HL-60 (cell line): Measurements from ENCODE around the gene WDR17.

Experiments
- DNase-seq, 2 experiments: peaks; one replicate each; pipeline ENCODE4 v3.0.0-alpha.2; 2010 to 2020; ENCODE audit warnings: low read depth in 1 of 2, low spot score in 1 of 2
- H3K27ac ChIP-seq: fragments of 250-450 bp; sonication (Bioruptor Pico); replicated peaks from 2 replicates; pipeline ENCODE4 v1.5.1; 2020; ENCODE audit warnings: mild to moderate bottlenecking, moderate library complexity
- H3K27me3 ChIP-seq: fragments of 250-450 bp; sonication (Bioruptor Pico); 2 replicates; pipeline ENCODE4 v1.5.1; 2021; ENCODE audit warnings: mild to moderate bottlenecking, moderate library complexity; ENCODE audit not compliant: insufficient read depth, poor library complexity, severe bottlenecking
- H3K4me3 ChIP-seq: replicated peaks from 2 replicates; pipeline ENCODE4 v1.5.1; 2011; ENCODE audit warnings: mild to moderate bottlenecking, control low read depth, low read length; ENCODE audit not compliant: insufficient read depth
- CTCF ChIP-seq: IDR thresholded peaks from one replicate; pipeline ENCODE4 v1.5.1; 2011; ENCODE audit warnings: low read length, control low read depth, inconsistent platforms; ENCODE audit not compliant: insufficient read depth
- GABPA ChIP-seq: IDR thresholded peaks from 2 replicates; pipeline ENCODE4 v1.6.1; 2012; ENCODE audit warnings: low read depth
- POLR2AphosphoS5 ChIP-seq: IDR thresholded peaks from 2 replicates; pipeline ENCODE4 v1.6.1; 2012; ENCODE audit warnings: low read depth
- SPI1 ChIP-seq: IDR thresholded peaks from 2 replicates; pipeline ENCODE4 v1.6.1; 2012; ENCODE audit warnings: low read depth, mild to moderate bottlenecking, borderline replicate concordance
- TF ChIP-seq, protein P1 (sequence below): IDR thresholded peaks from 2 replicates; pipeline ENCODE4 v1.6.1; 2012; ENCODE audit warnings: low read depth; ENCODE audit not compliant: insufficient replicate concordance

The WDR17 gene

DNA sequence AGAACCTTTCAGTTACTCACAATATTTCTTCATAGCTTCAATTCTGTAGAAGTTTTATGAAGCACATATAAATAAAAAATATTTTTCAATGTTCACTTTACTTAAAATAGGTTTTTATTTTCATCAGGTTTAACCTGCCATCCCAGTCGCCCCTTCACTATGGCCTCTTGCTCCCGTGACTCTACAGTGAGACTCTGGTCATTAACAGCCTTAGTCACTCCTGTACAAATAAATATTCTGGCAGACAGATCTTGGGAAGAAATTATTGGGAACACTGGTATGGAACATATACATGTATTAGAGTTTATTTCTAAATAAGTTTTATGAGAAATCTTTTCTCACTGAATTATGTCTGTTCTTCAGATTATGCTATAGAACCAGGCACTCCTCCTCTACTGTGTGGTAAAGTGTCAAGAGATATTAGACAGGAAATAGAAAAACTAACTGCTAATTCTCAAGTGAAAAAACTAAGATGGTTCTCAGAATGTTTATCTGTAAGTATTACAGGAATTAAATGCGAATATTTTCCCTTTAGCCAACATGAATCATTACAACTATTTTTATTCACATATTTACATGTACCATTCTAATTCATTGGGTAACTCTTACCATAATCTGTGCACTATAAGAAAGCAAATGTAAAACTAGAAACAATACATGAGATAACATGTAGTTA lies 84.2 kb downstream of the WDR17 start:
- no peak for DNase-seq
- no peak overlapping the region for H3K27ac ChIP-seq
- TF ChIP-seq POLR2AphosphoS5 (no peak), CTCF (no peak), GABPA (no peak), SPI1 (no peak)
- TF ChIP-seq, protein P1, sequence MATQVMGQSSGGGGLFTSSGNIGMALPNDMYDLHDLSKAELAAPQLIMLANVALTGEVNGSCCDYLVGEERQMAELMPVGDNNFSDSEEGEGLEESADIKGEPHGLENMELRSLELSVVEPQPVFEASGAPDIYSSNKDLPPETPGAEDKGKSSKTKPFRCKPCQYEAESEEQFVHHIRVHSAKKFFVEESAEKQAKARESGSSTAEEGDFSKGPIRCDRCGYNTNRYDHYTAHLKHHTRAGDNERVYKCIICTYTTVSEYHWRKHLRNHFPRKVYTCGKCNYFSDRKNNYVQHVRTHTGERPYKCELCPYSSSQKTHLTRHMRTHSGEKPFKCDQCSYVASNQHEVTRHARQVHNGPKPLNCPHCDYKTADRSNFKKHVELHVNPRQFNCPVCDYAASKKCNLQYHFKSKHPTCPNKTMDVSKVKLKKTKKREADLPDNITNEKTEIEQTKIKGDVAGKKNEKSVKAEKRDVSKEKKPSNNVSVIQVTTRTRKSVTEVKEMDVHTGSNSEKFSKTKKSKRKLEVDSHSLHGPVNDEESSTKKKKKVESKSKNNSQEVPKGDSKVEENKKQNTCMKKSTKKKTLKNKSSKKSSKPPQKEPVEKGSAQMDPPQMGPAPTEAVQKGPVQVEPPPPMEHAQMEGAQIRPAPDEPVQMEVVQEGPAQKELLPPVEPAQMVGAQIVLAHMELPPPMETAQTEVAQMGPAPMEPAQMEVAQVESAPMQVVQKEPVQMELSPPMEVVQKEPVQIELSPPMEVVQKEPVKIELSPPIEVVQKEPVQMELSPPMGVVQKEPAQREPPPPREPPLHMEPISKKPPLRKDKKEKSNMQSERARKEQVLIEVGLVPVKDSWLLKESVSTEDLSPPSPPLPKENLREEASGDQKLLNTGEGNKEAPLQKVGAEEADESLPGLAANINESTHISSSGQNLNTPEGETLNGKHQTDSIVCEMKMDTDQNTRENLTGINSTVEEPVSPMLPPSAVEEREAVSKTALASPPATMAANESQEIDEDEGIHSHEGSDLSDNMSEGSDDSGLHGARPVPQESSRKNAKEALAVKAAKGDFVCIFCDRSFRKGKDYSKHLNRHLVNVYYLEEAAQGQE: no peak
- H3K4me3 ChIP-seq: no peak overlapping the region
- H3K27me3 ChIP-seq: no peaks in the 10 kb centered on the region

- Histone ChIP-seq H3K27ac (no peak overlapping the region), H3K27me3 (no peaks in the 10 kb centered on the region), H3K4me3 (no peak overlapping the region)
- no peak for TF ChIP-seq SPI1
- DNase-seq: peak in 1 of 2 experiments; percentile 7
Measured at GRCh38 chr4:176150356-176150682, 84.7 kb downstream of the WDR17 start.

DNA sequence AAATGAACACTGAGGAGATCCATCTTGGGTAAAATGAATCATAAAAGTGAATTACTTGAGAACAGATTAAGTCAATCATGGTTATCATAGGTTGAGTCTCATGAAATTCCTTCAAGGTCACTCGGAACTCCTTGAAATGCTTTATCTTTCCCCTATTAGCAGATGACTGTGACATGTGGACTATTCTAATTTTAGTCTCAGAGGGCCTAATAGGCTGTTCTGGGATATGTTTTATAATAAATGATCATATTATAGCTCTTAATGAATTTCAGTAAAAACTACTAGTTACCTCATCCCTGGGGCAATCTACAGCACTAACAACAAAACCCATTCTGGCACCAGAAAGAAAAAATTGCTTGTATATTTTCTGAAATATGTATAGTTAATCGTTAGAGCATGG lies 85.1 kb downstream of the WDR17 start:
- H3K27ac ChIP-seq: no peak overlapping the region
- no peak for TF ChIP-seq POLR2AphosphoS5
- H3K27me3 ChIP-seq: no peaks in the 10 kb centered on the region
- H3K4me3 ChIP-seq: no peak overlapping the region
- no peak for DNase-seq

DNA sequence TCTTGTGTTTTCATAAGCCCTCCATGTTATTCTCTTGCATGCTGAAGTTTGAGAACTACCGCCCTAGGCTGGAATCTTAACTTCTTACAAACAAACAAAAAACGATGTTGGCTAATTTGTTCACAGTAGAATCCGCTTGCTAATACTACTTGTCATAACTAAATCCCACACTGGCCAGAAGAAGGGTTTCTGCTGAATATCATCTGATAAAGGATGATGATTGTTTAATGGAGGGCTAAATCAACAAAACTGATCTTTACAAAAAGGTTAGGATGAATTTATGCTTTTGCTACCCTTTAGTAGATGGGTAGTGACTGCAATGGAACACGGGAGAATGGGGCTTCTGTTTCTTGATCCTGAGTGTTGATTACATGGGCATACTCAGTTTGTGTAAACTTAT lies 87.5 kb downstream of the WDR17 start:
- Histone ChIP-seq H3K27ac (no peak overlapping the region), H3K27me3 (no peaks in the 10 kb centered on the region), H3K4me3 (no peak overlapping the region)
- no peak for DNase-seq
- TF ChIP-seq CTCF: no peak
- TF ChIP-seq POLR2AphosphoS5: no peak
- no peak for TF ChIP-seq GABPA
- no peak for TF ChIP-seq SPI1
- TF ChIP-seq, protein P1: no peak

GRCh38 chr4:176156656-176157055 lies 91.0 kb downstream of the WDR17 start:
- DNase-seq: no peak
- TF ChIP-seq SPI1 (no peak), GABPA (no peak), CTCF (no peak), POLR2AphosphoS5 (no peak)
- TF ChIP-seq, protein P1: no peak
- Histone ChIP-seq H3K27me3 (no peaks in the 10 kb centered on the region), H3K27ac (no peak overlapping the region), H3K4me3 (no peak overlapping the region)
